H1 (cell line): ENCODE data around the gene PRDM10. TPM values are rescaled to one million over a fixed set of nuclear protein-coding genes. Genes with fewer than 3 reads are reported as not detected.

Experiments used
- KDM1A ChIP-seq: fragments of 200-600, 300-600 bp; sonication (generic); IDR thresholded peaks from 2 replicates; pipeline ENCODE4 v1.7.1; 2016; ENCODE audit warnings: mild to moderate bottlenecking, low read length, borderline replicate concordance
- NRF1 ChIP-seq: IDR thresholded peaks from 2 replicates; pipeline ENCODE4 v1.6.1; 2011; ENCODE audit warnings: mild to moderate bottlenecking, low read depth, low read length, improper control_type of control experiment
- RXRA ChIP-seq: IDR thresholded peaks from 2 replicates; pipeline ENCODE4 v1.6.1; 2011; ENCODE audit warnings: low read depth, mild to moderate bottlenecking, low read length, moderate library complexity; ENCODE audit not compliant: insufficient read depth
- polyA plus RNA-seq, 7 experiments: library from polyadenylated mRNA; depleted of rRNA in 3 of 7; stranded (reverse) in 5 of 7; unstranded in 2 of 7; fragments of >200 nt in 5 of 7; fragments of 200-250 nt in 2 of 7; gene quantifications; 1 replicate in 5 of 7; 2 replicates in 1 of 7; 4 replicates in 1 of 7; pipeline versions ENCODE4 v1.2.1 to v1.2.3, GENCODE V29; 2011 to 2013; ENCODE audit warnings: missing spikeins in 2 of 7, mixed read lengths in 2 of 7
- total RNA-seq: library from RNA; stranded (reverse); fragmentation: NEBNext Ultra II Directional; extraction: Animal tissue kit (Norgen Biotek cat#: 25700); gene quantifications from 2 replicates; pipeline ENCODE4 v1.2.1, GENCODE V29; 2021

Gene PRDM10
- total and polyA plus RNA-seq, 2 of the 8 experiments (the other 6 are each of a cell fraction or from before 2014, with no cell fraction given): 15.5 to 19.2 TPM

DNA sequence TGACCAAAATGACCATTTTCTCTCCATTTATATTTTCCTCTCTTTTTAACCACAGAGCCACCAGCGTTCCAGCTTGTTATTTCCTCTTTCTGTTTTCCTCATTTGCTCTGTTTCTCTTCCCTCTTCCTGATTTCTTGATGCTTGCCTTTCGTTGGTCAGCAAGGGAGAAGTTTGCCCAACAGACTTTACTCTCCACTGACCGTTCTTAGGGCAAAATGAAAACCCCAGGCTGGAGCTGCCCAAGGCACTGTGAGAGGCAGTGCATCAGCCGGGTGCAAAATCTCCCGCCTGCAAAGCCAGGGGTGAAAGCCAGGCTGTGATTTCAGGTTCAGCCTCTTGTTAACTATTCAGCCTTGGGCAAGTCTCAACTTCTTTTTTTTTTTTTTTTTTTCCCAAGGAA is 40.9 kb upstream of the PRDM10 start (continued):
- TF ChIP-seq KDM1A: no peak
- TF ChIP-seq NRF1: no peak
- no peak for TF ChIP-seq RXRA
- TF ChIP-seq, all 59 proteins: peak for 0
